ENCODE measurements around the gene CHKA. TPM values are rescaled to one million over a fixed set of nuclear protein-coding genes. Genes with fewer than 3 reads are reported as not detected.

The CHKA gene
- total RNA-seq, 1 donor from 2014 or later, result 18.2 TPM

- Histone ChIP-seq H3K27ac (no peak overlapping the region), H3K36me3 (peaks cover 0 to 26% of the 10 kb centered on the region in 2 donors), H3K4me1 (no peaks in the 10 kb centered on the region), H3K9me3 (no peaks in the 10 kb centered on the region), H3K27me3 (no peaks in the 10 kb centered on the region), H3K4me3 (no peak overlapping the region)
- no peak for DNase-seq (ENCODE audit: extremely low spot score in 2 of 2)
- intact Hi-C loops (cut with DNase I), result no loop called here
- no peak for TF ChIP-seq CTCF (IDR thresholded peaks at IDR 0.05)
- TF ChIP-seq POLR2A (IDR thresholded peaks at IDR 0.05), result no peak
- no peak for TF ChIP-seq POLR2AphosphoS5 (IDR thresholded peaks at IDR 0.05; ENCODE audit: insufficient read depth in 1 of 2, low read depth in 1 of 2)
Observed at GRCh38 chr11:68071281-68072048, 49.7 kb downstream of the CHKA start.

- no peak for DNase-seq (ENCODE audit: extremely low spot score in 2 of 2)
- Histone ChIP-seq H3K4me3 (no peak overlapping the region), H3K27ac (no peak overlapping the region), H3K9me3 (no peaks in the 10 kb centered on the region), H3K36me3 (peaks cover 0 to 36% of the 10 kb centered on the region in 2 donors), H3K27me3 (no peaks in the 10 kb centered on the region), H3K4me1 (no peaks in the 10 kb centered on the region)
- intact Hi-C loops (cut with DNase I), result no loop called here
- TF ChIP-seq CTCF (IDR thresholded peaks at IDR 0.05), result no peak
- no peak for TF ChIP-seq POLR2A (IDR thresholded peaks at IDR 0.05)
- no peak for TF ChIP-seq POLR2AphosphoS5 (IDR thresholded peaks at IDR 0.05; ENCODE audit: insufficient read depth in 1 of 2, low read depth in 1 of 2)
Observed at GRCh38 chr11:68067991-68068390, 53.2 kb downstream of the CHKA start.

- Histone ChIP-seq H3K9me3 (no peaks in the 10 kb centered on the region), H3K4me1 (no peaks in the 10 kb centered on the region), H3K27ac (no peak overlapping the region), H3K4me3 (no peak overlapping the region), H3K36me3 (peaks cover 0 to 32% of the 10 kb centered on the region in 2 donors), H3K27me3 (no peaks in the 10 kb centered on the region)
- intact Hi-C loops (cut with DNase I), result no loop called here
- no peak for TF ChIP-seq POLR2AphosphoS5 (IDR thresholded peaks at IDR 0.05; ENCODE audit: insufficient read depth in 1 of 2, low read depth in 1 of 2)
- TF ChIP-seq POLR2A (IDR thresholded peaks at IDR 0.05), result no peak
- TF ChIP-seq CTCF (IDR thresholded peaks at IDR 0.05), result no peak
- no peak for DNase-seq (ENCODE audit: extremely low spot score in 2 of 2)
Observed at GRCh38 chr11:68066742-68067141, 54.4 kb downstream of the CHKA start.

- TF ChIP-seq CTCF (IDR thresholded peaks at IDR 0.05), result no peak
- no peak for TF ChIP-seq POLR2AphosphoS5 (IDR thresholded peaks at IDR 0.05; ENCODE audit: insufficient read depth in 1 of 2, low read depth in 1 of 2)
- no peak for TF ChIP-seq POLR2A (IDR thresholded peaks at IDR 0.05)
- Histone ChIP-seq H3K4me1 (no peaks in the 10 kb centered on the region), H3K27me3 (no peaks in the 10 kb centered on the region), H3K9me3 (no peaks in the 10 kb centered on the region), H3K36me3 (peaks cover 0 to 32% of the 10 kb centered on the region in 2 donors), H3K27ac (no peak overlapping the region), H3K4me3 (no peak overlapping the region)
- intact Hi-C loops (cut with DNase I), result no loop called here
- no peak for DNase-seq (ENCODE audit: extremely low spot score in 2 of 2)
Observed at GRCh38 chr11:68065841-68066240, 55.3 kb downstream of the CHKA start.

GRCh38 chr11:68064926-68065325 lies 56.3 kb downstream of the CHKA start:
- DNase-seq (ENCODE audit: extremely low spot score in 2 of 2), result no peak
- TF ChIP-seq POLR2AphosphoS5 (IDR thresholded peaks at IDR 0.05; ENCODE audit: insufficient read depth in 1 of 2, low read depth in 1 of 2), result no peak
- no peak for TF ChIP-seq POLR2A (IDR thresholded peaks at IDR 0.05)
- TF ChIP-seq CTCF (IDR thresholded peaks at IDR 0.05), result no peak
- no peaks in the 10 kb centered on the region for H3K4me1 ChIP-seq
- H3K36me3 ChIP-seq, result peaks cover 0 to 28% of the 10 kb centered on the region in 2 donors
- intact Hi-C loops (cut with DNase I), result no loop called here
- no peak overlapping the region for H3K4me3 ChIP-seq
- no peaks in the 10 kb centered on the region for H3K9me3 ChIP-seq
- H3K27ac ChIP-seq, result no peak overlapping the region
- no peaks in the 10 kb centered on the region for H3K27me3 ChIP-seq

Data from vagina (tissue), 2 donors.